ENCODE results near the gene NDUFA11.
A peak's percentile ranks its signal among the peaks of the same experiment; 100 is the strongest.

Gene NDUFA11

DNA sequence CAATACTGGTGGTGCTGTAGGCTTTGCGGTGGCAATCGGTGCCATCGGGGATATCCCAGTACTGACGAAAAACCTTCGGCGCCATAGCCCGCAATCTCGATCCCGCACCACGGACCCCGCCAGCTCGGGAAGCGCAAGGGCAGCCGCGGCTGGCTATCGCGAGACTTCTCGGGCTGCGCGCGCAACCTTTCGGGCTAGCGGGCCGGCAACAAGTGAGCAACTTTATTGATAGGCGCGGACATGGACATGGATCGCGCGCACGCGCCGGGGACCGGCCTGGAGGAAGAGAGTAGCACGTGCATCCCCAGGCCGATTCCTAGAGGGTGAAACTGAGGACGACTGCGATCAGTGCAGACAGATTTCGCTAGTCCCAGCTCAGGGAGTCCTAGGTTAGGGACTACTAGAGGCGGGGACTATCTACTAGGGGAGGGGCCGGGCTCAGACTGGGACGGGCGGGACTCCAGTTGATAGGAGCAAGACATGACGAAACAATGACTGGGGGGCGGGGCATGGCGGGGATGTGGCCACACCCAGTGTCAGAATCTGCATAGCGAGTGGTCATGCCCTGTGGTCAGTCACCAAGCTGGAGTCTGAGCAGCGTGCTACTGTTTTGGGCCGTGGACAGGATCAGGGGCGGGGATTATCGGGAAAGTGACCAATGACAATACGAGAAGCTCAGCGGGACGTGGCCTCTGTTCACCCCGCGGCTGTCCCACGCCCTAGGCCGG is at the start of gene NDUFA11:
Gene NDUFA11, minus strand, starts transcription at position 167 of the 728 bp plus-strand sequence. Its CDS starts 82 bp downstream, at position 85.
- TF ChIP-seq, protein P1, sequence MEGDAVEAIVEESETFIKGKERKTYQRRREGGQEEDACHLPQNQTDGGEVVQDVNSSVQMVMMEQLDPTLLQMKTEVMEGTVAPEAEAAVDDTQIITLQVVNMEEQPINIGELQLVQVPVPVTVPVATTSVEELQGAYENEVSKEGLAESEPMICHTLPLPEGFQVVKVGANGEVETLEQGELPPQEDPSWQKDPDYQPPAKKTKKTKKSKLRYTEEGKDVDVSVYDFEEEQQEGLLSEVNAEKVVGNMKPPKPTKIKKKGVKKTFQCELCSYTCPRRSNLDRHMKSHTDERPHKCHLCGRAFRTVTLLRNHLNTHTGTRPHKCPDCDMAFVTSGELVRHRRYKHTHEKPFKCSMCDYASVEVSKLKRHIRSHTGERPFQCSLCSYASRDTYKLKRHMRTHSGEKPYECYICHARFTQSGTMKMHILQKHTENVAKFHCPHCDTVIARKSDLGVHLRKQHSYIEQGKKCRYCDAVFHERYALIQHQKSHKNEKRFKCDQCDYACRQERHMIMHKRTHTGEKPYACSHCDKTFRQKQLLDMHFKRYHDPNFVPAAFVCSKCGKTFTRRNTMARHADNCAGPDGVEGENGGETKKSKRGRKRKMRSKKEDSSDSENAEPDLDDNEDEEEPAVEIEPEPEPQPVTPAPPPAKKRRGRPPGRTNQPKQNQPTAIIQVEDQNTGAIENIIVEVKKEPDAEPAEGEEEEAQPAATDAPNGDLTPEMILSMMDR (IDR thresholded peaks at IDR 0.05; ENCODE audit: control insufficient read depth, insufficient read depth, low read depth, low read length, missing control alignments), result no peak
- peak within 1 kb of the TSS; percentile 96 for H3K4me3 ChIP-seq (ENCODE audit: control insufficient read depth, low read depth, low read length)
- no peak for DNase-seq (ENCODE audit: low read depth)

DNA sequence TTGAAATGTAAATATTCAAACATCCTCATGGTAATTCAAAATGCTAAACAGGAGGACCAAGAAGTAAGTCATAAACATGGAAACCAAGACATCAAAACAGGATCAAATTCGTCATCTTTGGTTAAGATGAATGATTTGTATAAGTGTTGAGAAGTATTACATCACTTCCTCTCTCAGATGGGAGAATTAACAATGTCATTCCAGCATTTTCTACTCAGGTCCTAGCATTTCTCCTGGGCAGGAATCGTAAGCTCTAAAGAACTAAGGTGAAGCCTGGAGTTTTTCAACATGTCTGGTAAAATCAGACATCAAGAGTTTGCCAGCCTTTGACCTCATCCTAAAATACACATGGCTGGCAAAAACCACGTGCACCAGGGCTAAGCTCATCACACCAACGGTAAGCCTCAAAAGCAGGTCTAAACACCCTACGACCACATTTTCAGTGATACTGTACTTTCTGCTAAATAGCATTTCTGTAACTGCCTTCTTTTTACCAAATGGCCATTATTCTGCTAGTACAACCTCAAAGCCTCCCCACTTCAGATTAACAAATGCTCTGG is 49.5 kb upstream of the NDUFA11 start:
- TF ChIP-seq, protein P1 (IDR thresholded peaks at IDR 0.05; ENCODE audit: control insufficient read depth, insufficient read depth, low read depth, low read length, missing control alignments), result no peak
- no peak overlapping the region for H3K4me3 ChIP-seq (ENCODE audit: control insufficient read depth, low read depth, low read length)
- no peak for DNase-seq (ENCODE audit: low read depth)

DNA sequence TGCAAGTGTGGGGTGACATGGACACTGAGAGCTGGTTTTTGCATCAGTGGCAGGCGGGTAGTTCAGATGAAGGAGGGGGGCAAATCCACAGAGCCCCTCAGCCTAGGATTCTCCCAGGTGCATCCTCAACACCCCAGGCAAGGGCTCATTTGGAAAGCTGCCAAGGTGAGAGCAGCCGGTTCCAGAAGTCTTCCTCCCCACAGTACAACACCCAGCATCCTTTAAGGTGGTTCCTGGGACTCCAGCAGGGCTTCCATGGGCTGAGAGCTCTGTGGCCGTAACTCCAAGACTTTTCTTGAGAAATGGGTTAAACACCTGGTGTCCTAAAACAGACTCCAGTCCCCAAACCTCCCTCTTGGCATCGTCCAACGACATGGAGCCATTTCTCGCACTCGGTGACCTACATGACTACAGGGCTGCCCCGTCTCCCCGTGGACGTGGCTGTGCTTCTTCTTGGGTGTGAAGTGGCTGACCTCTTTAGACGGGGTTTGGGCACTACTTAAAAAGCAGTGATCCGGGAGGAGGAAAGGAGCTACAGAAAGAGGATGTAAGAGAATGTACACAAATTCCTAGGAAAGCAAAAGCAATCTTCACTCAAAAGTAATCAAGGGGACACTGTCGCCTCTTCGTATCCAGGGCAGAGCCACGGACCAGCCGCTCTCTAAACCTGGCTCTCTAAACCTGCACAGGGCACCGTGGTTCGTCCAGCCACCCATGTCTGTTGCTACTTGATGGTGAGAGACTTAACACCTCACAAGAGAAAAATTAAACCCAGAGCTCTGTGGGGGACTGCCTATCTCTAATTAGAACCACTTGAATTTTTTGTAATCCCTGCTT is 48.8 kb upstream of the NDUFA11 start:
- no peak overlapping the region for H3K4me3 ChIP-seq (ENCODE audit: control insufficient read depth, low read depth, low read length)
- DNase-seq (ENCODE audit: low read depth), result no peak
- TF ChIP-seq, protein P1 (IDR thresholded peaks at IDR 0.05; ENCODE audit: control insufficient read depth, insufficient read depth, low read depth, low read length, missing control alignments), result no peak

DNA sequence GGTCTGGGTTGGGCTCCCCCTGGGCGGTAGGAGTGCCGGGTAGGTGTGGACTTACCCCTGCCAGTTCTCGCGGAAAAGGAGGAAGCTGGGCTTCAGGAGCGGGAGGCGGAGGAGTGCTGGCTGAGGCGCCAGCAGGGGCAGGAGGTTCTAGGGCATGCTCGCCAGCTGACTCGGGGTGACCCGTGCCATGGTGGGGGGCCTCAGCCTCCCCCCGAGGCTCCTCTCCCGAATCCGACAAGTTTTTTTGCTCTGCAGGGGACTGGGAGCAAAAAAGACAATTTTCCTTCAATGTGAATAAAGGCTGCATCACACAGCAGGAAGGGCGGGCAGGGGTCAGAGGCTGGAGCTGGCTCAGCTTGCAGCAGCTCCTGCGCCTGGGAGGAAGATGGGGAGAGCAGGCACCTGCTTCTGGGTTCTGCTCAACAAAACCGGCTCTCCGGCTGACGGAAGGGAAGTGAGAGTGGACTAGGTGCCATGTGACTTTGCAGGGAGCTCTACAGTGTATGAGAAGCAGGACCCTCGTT is 47.8 kb upstream of the NDUFA11 start:
- H3K4me3 ChIP-seq (ENCODE audit: control insufficient read depth, low read depth, low read length), result no peak overlapping the region
- TF ChIP-seq, protein P1 (IDR thresholded peaks at IDR 0.05; ENCODE audit: control insufficient read depth, insufficient read depth, low read depth, low read length, missing control alignments), result no peak
- no peak for DNase-seq (ENCODE audit: low read depth)

DNA sequence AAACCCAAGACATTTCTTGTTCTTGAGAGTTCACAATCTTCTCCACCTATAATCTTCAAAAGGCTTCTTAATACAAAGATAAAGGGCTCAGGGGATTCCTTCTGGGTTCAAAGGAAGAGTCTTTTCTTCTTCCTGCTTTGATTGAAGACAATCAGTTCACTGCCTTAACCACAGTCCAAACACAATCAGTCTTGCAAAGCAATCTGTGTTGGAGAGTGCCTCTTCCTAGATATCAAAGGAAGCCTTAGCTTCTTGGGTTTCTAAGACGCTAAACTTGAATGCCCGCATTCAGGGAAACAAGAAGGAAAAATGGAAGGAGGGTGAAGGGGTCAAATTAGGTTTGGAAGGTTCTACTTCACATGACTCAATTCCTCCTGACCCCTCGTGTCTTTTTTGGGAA is 47.2 kb upstream of the NDUFA11 start:
- no peak overlapping the region for H3K4me3 ChIP-seq (ENCODE audit: control insufficient read depth, low read depth, low read length)
- DNase-seq (ENCODE audit: low read depth), result no peak
- TF ChIP-seq, protein P1 (IDR thresholded peaks at IDR 0.05; ENCODE audit: control insufficient read depth, insufficient read depth, low read depth, low read length, missing control alignments), result no peak

DNA sequence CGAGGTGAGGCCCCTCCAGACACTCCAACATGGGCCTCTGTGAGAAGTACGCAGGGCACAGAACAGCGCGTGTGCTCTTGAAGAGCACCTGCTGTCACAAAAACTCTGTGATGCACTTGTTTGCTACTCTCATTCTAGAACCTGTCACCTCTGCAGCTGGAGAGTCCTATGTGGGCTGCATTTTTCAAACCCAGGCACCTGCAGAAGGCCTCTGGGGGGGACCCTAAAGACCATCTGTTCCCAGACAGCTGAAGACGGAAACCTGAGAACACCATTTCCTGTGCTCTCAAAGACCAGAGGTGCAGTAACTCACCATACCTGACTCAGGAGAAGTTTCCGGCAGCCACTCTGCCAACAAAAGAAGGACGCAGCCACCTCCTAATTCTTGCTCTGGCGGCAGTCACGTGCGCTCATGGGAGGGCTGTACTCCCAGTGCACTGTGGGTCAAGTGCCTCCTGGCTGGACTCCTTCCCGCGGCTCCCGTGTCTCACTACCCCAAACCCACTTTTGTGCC is 46.3 kb upstream of the NDUFA11 start:
- no peak overlapping the region for H3K4me3 ChIP-seq (ENCODE audit: control insufficient read depth, low read depth, low read length)
- no peak for DNase-seq (ENCODE audit: low read depth)
- TF ChIP-seq, protein P1 (IDR thresholded peaks at IDR 0.05; ENCODE audit: control insufficient read depth, insufficient read depth, low read depth, low read length, missing control alignments), result no peak
